Stimulated activated CD8-positive, alpha-beta memory T cell treated with anti-CD3 and anti-CD28 coated beads, Interleukin-4, amount 100 ng/mL, for 24 hours (primary cell): ENCODE results near the gene IL6R.
"Not testable (repeated sequence)": the region's sequence is repeated elsewhere in the genome, so short reads cannot be mapped to it uniquely, and the experiment has no call there.

Experiments
- DNase-seq: peaks from one replicate; pipeline ENCODE4 v3.0.0-alpha.2; 2020; ENCODE audit warnings: low read depth

Gene IL6R

GRCh38 chr1:154406886-154407197 is 1.7 kb downstream of the IL6R start:
- no peak for DNase-seq

- peak; percentile 38 for DNase-seq
Measured at GRCh38 chr1:154407198-154408091, 2.3 kb downstream of the IL6R start.

- no peak for DNase-seq
Measured at GRCh38 chr1:154408174-154408777, 3.1 kb downstream of the IL6R start.

GRCh38 chr1:154410185-154410827 is 5.2 kb downstream of the IL6R start:
- no peak for DNase-seq

GRCh38 chr1:154411525-154411924 is 6.4 kb downstream of the IL6R start:
- DNase-seq = no peak

GRCh38 chr1:154413177-154413783 is 8.1 kb downstream of the IL6R start:
- no peak for DNase-seq

- DNase-seq = no peak
Measured at GRCh38 chr1:154414606-154415005, 9.5 kb downstream of the IL6R start.

GRCh38 chr1:154416471-154417337 is 11.6 kb downstream of the IL6R start:
- DNase-seq = no peak

GRCh38 chr1:154417338-154417608 is 12.1 kb downstream of the IL6R start:
- DNase-seq = no peak

GRCh38 chr1:154418062-154418921 is 13.1 kb downstream of the IL6R start:
- no peak for DNase-seq

GRCh38 chr1:154418923-154419619 is 13.9 kb downstream of the IL6R start:
- no peak for DNase-seq

GRCh38 chr1:154419620-154420571 is 14.8 kb downstream of the IL6R start:
- peak; percentile 30 for DNase-seq

- DNase-seq = no peak
Measured at GRCh38 chr1:154420961-154421924, 16.1 kb downstream of the IL6R start.

- DNase-seq = not testable (repeated sequence)
Measured at GRCh38 chr1:154422049-154422448, 16.9 kb downstream of the IL6R start.

- DNase-seq = no peak
Measured at GRCh38 chr1:154422521-154422920, 17.4 kb downstream of the IL6R start.

GRCh38 chr1:154423304-154423987 is 18.3 kb downstream of the IL6R start:
- DNase-seq = no peak

GRCh38 chr1:154423988-154424326 is 18.8 kb downstream of the IL6R start:
- DNase-seq = no peak

- DNase-seq = no peak
Measured at GRCh38 chr1:154425172-154425571, 20.0 kb downstream of the IL6R start.
